VCaP (cell line): ENCODE data around the gene TM4SF20.
A peak's percentile ranks its signal among the peaks of the same experiment; 100 is the strongest.

ENCODE experiments used
- H3K27ac ChIP-seq: fragments of 450-650 bp; 2 replicates; pipeline ENCODE4 v1.5.1; 2017
- CTCF ChIP-seq: fragments of 450-650 bp; conservative IDR thresholded peaks from 2 replicates; pipeline ENCODE4 v1.5.1; 2017; ENCODE audit warnings: mild to moderate bottlenecking, moderate library complexity

TM4SF20 gene

GRCh38 chr2:227363756-227364155 lies 15.3 kb downstream of the TM4SF20 start:
- no peak overlapping the region for H3K27ac ChIP-seq
- TF ChIP-seq CTCF: no peak; the same call in 1 of the 2 replicates

DNA sequence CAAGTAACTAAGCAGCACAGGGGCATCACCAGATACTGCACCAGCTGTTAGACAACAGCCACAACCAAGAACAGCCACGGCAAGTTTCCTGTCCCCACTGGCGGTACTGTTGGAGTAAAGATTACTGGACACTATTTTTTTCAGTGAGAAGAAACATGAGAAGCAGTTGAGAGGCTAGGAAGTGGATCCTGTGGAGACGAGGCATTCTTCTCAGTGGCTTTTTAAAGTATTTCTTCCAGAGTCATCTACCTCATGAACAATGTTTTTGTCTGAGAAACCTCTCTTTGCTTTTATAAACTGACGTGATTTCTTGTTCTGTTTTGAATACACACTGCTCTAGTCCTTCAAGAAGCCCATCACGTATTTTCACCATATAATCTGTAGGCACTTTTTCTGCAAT lies 18.8 kb downstream of the TM4SF20 start:
- no peak overlapping the region for H3K27ac ChIP-seq

GRCh38 chr2:227351639-227352038 lies 27.5 kb downstream of the TM4SF20 start:
- no peak overlapping the region for H3K27ac ChIP-seq
- TF ChIP-seq CTCF: no peak

More for the DNA sequence above, 18.8 kb downstream of the TM4SF20 start:
- TF ChIP-seq CTCF: no peak

DNA sequence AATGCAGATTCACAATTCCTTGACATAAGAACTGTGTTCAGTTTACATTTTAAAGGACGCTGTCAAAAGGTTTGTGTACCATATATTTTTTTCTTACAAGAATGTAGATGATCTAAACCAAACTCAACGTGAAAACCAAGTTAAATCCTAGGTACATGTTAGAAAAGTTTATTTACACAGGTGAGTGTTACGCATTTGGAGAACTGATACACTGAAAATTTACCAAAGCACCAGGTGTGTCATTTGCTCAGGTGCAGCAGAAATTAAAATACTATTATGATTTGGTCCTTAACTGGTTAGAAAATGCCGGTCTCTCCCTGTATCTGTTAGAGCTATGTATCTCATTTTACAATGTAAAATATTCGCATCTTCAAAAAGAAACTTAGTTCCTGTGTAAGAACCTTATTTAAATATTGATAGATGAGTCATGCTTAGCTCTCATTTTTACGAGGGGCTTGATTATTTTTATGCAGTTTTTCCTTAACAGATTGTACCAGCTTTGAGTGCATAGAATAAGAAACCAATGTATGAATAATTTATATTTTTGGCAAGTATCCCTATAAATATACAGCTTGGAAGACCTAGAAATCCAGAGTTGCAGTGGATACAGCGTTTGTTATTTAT lies 29.0 kb downstream of the TM4SF20 start:
- TF ChIP-seq CTCF: no peak
- no peak overlapping the region for H3K27ac ChIP-seq

GRCh38 chr2:227348324-227348723 lies 30.8 kb downstream of the TM4SF20 start:
- no peak for TF ChIP-seq CTCF
- no peak overlapping the region for H3K27ac ChIP-seq

DNA sequence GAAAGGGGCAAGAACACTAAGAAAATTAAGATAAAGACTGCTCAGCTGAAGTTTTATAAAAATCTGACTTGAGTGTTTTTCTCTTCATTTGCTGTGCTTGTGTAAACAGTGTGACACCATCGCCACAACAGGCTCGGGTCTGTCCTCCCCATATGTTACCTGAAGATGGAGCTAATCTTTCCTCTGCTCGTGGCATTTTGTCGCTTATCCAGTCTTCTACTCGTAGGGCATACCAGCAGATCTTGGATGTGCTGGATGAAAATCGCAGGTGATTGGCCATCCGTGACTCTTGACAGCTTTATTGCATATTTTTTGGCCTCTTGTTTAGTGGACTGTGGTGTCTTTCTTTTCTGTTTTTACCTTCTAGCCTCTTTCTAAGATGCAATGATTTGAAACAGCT lies 32.0 kb downstream of the TM4SF20 start:
- H3K27ac ChIP-seq: no peak overlapping the region
- peak; percentile 16 for TF ChIP-seq CTCF

DNA sequence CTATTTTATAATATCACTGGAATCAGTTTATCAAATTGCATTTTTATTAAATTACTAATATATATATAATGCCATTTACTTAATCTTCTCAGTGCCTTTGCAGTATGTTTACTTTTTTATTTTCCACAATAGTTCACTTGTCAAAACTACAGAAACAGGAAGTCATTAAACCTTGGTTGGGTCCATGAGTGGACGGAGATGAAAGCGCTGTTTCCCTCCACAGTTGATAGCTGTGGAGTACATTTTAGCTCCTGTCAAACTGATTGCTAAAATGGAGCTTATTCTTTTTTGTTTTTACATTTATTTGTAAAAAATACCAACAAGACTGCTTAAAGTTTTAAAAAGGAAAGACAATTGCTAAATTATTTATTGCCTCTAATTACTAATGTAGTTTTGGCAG lies 34.9 kb downstream of the TM4SF20 start:
- H3K27ac ChIP-seq: no peak overlapping the region
- TF ChIP-seq CTCF: no peak
